SK-N-MC (cell line): Measurements from ENCODE around the gene GFOD1.

Source experiments
- EZH2 ChIP-seq: fragments of 200-600 bp; sonication (generic); IDR thresholded peaks from one replicate; pipeline ENCODE4 v1.6.1; 2017; ENCODE audit warnings: antibody characterized with exemption
- FOXP2 ChIP-seq: optimal IDR thresholded peaks from 2 replicates; pipeline ENCODE3; 2011; ENCODE audit warnings: mild to moderate bottlenecking, moderate library complexity; ENCODE audit not compliant: insufficient read depth; ENCODE audit errors: extremely low read length, control extremely low read depth
- POLR2AphosphoS5 ChIP-seq: IDR thresholded peaks from 2 replicates; pipeline ENCODE4 v1.6.1; 2012; ENCODE audit warnings: mild to moderate bottlenecking, low read depth, low read length, borderline replicate concordance

DNA sequence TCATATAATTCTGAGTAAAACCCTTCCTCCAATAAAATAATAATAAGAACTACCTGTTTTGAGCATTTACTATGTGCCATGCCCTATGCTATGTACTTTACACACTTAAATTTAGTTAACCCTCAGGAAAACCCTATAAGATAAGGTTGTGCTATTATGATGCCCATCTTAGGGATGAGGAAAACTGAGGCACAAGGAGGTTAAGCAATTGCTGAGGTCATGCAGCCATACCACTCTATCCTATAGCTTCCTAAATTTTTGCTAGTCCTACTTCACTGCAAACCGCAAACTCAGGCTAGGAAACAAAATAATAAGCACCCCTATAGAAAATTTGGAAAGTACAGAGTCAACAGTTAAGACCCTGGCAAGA is 38.9 kb upstream of the GFOD1 start:
- TF ChIP-seq EZH2 = no peak
- TF ChIP-seq POLR2AphosphoS5 = no peak
- no peak for TF ChIP-seq FOXP2
